Urothelium cell line (cell line): Measurements from ENCODE around the gene RAP1GAP2.
A peak's percentile ranks its signal among the peaks of the same experiment; 100 is the strongest.

ENCODE experiments used
- DNase-seq: peaks from one replicate; pipeline ENCODE4 v3.0.0; 2011; ENCODE audit warnings: low spot score, mixed read lengths
- FAIRE-seq: peaks from 2 replicates; lab custom pipeline; 2011; peaks lifted over from hg19 to GRCh38; lab: Jason Lieb, UNC

The RAP1GAP2 gene

DNA sequence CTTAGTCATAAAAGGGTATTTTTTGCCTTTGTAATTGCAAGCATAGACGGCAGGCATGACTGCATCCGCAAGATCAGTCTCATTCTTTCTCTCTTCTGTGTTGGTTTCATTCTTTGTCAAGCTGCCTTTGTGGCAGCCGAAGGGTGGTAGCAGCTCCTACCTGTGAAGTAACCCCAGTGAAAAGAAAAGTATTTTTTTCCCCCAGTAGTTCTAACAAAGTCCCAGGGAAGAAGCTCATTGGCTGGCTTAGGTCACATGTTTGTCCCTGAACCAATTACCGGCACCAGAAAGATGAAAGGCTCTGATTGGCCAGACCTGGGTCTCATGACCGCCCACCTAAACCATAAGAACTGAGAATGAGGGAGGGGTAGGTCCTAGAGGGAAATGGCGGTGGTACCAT is 110.7 kb downstream of the RAP1GAP2 start:
- DNase-seq (no peak), FAIRE-seq (no peak)

DNA sequence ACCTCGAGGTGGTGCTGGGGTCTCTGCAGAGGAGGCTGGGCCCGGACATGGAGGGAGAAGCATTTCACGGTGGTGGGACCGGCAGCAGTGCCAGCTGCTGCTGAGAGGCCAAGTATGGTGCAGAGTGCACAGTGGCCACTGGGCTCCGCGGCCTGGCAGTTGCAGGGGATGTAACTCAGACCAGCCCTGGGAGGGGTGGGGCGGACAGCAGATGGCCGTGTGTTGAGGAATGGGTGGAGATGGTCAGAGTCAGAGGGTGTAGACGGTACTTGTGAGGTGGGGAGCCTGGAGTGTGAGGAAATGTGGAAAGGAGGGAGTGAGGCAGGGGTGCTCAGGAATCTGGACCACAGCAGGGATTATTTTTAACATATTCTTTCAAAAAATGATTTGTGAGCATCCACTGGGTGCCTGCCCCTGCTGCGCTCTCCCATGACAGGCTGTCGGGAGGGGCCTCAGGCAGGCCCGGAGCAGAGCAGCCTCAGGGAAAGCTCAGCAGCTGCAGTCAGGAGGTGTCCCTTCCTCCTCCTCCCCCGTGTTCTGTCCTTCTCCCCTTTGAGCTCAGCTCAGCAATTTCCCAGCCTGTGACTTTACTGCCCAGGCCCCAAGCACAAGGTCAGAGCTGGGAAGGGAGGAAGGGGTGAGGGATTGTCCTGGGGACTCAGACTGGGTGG is 113.1 kb downstream of the RAP1GAP2 start:
- FAIRE-seq = no peak
- no peak for DNase-seq

DNA sequence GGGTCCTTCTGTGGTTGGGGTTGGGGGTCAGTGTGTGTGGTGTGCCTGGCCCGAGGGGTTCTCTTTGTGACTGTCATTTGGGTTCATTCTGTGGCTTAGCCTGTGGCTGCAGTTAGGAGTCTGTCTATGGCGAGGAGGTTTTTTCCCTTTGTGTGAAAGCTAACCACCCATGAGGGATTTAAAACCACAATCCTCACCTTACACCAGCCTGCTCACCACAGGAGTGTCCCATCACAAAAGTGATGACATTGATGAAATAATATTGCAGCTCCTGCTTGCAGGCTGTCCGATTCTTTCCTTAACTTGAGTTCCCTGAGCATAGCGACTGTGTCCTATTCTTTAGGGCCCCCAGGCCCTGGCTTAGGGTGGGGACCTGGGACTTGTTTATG is 113.6 kb downstream of the RAP1GAP2 start:
- no peak for FAIRE-seq

DNA sequence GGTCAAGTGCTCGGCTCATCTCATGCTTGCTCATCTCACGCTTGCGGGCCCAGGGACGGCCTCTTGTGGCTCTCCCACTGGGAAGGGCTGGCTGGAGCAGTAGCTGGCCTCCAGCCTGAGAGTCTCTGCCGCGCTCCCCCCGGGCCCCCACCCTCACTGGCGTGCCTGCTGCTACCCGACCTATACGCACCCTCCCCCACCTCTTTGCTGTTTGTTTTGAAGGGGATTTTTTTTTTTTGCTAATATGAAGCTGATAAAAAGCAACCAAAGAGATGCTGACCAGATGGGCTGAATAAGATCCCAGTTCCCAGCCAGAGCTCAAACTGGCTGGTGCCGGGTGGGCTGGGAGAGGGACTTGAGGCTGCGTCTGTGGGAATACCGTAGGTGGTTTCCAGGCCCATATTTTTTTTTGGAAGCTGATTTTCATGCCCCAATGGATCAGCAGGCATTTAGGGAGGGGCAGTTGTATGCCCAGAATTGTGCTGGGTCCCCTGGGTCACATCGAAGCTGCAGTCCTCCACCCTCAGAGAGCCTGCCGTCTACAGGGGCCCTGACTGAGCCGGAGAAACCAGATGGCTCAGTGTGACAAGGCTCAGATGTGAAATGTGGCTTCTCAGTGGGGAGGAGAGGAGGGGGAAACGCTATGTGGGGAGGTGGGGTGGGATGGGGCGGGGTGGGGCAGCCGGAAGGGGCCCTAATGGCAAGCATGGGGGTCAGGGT is 115.0 kb downstream of the RAP1GAP2 start:
- FAIRE-seq (no peak), DNase-seq (no peak)

More for the DNA sequence above, 113.6 kb downstream of the RAP1GAP2 start:
- DNase-seq = no peak

DNA sequence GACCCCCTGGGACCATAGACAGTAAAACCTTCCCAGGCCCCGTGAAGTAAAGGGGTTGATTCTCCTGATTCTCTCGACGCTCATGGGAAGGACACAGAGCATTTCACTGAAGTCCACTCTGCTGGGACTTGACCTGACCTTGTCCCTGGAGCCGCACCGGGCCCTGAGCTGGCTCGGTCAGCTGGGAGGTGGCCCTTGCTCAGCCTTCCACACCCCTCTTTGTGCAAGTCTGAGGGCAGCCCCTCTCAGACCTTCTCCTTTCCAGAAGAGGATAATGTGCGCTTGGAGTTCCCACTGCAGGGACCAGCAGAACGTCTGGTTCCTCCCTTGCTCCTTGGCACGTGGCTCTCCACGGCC is 115.5 kb downstream of the RAP1GAP2 start:
- DNase-seq (no peak), FAIRE-seq (no peak)

DNA sequence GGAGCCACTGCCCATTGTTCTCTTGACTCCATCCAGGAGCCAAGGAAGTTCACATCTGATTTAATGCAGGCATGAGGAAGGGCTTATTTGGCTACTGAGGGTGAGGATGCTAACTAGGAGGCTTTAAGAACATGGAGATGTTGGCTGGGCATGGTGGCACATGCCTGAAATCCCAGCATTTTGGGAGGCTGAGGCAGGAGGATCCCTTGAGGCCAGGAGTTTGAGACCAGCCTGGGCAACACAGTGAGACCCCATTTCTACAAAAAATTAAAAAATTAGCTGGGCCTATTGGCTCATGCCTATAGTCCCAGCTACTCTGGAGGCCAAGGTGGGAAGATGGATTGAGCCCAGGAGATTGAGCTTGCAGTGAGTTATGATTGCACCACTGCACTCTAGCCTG is 116.5 kb downstream of the RAP1GAP2 start:
- DNase-seq (no peak), FAIRE-seq (no peak)

DNA sequence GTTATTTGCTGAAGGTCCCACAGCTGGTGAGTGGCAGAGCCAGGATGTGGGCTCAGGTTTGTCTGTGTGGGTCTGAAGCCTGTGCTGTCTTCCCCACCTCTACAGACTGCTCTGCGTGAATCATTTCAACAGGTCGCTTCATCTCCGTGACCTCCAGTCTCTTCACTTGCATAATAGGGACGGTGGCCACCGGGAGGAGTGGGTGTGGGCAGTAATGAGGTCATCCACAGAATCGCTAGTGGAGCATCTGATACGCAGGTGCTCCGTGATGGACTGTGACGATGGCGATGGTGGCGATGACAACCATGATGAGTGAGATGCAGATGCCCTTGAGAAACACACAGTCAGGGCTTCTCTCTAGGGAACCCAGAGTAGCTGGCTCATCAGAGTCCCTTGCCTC is 120.2 kb downstream of the RAP1GAP2 start:
- no peak for FAIRE-seq
- DNase-seq = no peak

DNA sequence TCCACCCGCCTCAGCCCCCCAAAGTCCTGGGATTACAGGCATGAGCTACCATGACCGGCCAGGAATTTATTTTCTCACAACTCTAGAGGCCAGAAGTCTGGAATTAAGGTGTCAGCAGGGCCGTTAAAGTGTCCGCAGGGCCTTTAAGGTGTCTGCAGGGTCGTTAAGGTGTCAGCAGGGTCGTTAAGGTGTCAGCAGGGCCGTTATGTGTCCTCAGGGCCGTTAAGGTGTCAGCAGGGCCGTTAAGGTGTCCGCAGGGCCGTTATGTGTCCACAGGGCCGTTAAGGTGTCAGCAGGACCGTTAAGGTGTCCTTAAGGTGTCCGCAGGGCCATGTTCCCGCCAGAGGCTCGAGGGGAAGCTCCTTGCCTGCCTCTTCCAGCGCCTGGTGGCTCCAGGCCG is 125.2 kb downstream of the RAP1GAP2 start:
- FAIRE-seq (no peak), DNase-seq (no peak)

DNA sequence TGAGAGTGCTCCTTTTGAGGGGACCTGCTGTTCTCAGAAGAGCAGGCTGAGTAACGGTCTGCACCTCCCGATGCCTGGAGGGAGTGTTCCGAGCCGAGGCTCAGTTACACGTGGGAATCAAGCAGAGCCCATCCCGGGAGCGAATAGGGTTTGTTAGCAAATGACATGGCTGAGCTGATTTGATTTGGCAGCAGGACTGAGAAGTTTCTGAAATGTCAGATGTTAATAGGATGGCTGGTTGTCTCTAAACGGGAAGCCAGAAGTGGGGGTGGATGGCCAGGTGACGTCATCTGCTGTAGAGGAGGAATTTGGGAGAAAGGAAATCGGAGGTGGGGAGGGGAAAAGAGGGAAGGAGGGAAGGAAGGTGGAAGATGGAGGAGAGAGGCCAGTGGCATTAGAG is 128.0 kb downstream of the RAP1GAP2 start:
- no peak for FAIRE-seq

DNA sequence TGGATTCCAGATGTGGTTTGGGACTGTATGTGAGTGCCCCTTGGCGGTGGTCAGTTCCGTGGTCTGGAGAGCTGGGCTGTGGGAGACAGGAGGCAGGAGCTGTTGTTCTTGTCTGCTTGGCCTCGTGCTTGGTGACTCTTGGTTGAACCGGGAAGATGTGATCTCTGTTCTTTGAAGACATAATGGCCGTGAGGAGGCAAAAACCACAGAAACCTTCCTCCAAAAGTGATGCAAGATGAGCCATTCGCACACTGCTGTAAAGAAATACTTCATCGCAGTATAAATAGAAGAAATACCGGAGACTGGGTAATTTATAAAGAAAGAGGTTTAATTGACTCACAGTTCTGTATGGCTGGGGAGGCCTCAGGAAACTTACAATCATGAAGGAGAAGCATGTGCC is 128.8 kb downstream of the RAP1GAP2 start:
- FAIRE-seq (no peak), DNase-seq (no peak)

More for the DNA sequence above, 128.0 kb downstream of the RAP1GAP2 start:
- peak; percentile 22 for DNase-seq

DNA sequence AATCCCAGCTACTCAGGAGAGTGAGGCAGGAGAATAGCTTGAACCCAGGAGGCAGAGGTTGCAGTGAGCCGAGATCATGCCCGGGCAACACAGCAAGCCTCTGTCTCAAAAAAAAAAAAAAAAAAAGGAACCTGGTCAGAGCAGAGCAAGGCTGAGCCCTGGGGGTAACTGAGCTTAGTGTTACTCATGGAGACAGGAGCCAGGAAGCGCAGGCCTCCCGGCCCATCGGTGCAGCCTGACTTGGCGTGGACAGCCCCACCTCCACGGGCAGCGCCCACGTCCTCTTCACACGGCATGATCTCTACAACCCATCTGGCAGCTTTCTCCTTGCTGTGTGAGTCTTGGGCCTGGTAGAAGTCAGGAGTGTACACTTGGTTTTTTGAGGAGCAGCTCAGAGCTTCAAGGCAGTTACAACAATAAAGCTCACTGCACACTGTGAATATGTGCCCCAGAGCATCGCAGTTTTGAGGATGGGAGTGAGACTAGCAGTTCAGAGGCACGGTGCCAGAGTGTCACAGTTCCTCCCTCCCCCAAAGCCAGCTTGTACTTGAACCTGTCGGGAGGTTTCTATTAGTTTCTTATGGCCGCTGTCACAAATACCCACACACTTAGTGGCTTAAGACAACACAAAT is 129.9 kb downstream of the RAP1GAP2 start:
- no peak for DNase-seq
- no peak for FAIRE-seq

DNA sequence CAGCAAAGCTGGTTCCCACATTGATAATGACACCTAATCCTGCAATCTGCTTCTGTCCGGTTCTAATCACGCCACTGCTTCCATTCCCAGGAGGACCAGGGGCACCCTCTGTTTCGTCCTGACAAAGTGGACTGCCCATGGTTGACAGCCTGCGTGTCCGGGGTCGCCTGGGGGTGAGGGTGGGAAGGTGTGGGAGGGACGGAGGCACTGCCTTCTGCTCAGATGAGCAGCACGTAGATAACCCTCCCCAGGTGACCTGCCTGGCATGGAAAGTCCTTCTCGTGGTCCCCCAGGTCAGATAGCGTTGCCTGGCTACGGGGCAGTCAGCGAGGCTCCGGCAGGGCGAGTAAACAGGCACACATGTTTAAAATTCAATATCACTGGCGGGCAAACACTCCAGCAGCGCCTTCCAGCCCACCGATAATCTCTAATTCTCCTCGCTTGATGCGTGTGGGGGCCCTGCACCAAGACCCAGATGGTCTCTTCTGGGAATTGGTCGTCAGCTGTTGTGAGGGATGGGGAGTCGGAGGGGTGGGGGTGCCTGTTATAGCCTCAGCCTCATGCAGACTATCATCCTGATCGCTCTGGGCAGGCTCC is 132.2 kb downstream of the RAP1GAP2 start:
- FAIRE-seq (no peak), DNase-seq (no peak)

DNA sequence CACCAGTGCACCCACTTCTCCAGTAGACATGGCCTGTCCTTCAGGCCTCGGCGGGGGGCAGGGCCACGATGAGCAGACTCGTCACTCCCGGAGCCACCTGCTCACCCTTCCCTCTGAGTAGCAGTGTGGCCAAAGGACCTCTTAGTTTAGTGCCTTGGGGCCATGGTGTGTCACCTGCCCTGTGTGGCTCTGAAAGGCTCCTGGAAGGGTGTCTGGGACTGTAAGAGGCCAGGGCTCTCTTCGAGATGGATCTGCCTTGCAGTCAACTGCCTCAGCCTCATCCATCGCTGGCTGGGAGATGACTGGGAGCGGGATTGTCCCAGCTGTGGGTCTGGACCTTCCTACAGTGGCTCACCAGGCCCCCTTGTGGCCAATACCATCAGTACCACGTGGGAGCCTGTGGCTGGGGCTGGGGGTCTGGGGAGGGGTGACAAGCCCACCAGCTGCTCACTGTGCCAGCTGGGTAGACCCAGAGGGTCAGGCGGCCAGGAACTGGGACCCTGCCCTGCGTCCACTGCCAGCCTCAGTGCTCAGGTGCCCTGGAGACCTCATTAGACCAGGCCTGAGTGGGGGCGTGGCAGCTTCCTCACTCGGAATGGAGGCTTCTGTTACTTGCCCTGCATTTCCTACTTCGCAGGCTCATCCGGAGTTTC is 133.8 kb downstream of the RAP1GAP2 start:
- no peak for FAIRE-seq
- peak; percentile 31 for DNase-seq

DNA sequence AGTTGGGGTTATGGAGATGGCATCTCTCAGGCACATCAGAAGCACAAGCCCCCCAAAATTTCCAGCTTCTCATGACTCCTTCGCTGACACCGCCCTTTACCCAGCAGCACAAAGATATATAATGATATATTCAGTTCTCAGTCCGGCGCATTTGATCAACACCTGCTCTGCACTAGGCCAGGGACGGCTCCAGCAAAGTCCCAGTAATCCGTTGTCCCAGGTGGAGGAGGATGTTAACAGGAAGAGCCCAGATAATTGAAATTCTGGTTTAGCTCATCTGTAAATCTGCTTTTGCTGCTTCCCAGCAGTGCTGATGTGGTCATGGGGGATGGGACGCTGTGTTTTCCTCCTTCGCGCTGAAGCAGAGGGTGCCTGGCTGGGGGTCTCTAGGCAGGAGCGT is 135.6 kb downstream of the RAP1GAP2 start:
- FAIRE-seq (no peak), DNase-seq (no peak)

DNA sequence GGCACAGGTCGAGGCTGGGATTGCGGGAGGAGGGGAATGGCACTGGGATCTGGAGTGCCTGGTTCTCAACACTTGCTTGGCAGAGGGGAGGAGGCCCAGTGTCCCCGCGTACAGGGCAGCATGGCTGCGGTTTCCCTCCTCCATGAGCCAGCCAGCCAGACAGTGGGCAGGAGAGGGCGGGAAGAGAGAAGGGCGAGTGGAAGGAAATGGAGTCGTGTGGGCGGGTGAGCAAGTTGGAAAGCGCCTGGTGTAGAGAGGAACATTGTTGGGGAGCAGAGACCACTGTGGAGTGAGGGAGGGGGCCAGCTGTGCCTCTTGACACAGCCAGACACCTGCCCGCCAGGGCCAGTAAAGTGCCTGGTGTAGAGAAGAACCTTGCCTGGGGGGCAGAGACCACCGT is 136.7 kb downstream of the RAP1GAP2 start:
- no peak for DNase-seq
- no peak for FAIRE-seq

DNA sequence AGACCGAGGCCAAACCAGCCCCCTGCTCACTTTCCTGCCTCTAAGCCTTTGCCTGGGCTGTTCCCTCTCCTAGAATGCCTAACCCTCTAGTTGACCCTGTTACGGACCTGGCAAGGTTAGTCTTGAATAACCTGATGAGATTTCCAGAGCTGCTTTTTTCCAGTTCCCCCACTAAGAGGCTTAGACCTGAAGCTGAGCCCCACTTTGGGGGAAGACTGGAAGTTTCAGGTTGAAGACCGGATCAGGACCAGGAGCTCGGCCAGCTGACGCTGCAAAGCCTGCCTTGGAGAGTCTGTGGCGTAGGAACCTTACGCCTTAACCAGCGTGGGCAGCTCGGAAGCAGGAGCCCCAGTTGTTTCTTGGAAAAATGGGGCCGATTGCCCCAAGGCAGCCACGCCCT is 137.4 kb downstream of the RAP1GAP2 start:
- FAIRE-seq = no peak
- DNase-seq = no peak

DNA sequence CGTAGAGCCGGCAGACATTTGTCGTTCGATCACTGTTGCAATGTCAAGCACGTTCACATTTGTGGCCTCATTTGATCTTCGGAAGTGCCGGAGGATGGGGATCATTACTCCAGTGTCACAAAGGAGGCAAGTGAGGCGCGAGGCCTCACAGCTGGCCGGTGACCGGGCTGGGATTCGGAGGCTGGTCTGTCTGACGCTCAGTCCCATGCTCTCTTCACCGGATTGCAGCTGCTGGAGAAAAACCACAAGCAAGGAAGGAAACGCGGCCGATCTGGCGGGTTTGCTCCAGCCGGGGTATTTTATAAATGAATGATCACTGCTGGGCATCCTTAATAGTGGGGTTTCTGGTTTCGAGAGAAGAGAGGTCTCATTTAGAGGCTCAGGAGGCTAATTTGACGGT is 139.4 kb downstream of the RAP1GAP2 start:
- DNase-seq (no peak), FAIRE-seq (no peak)

DNA sequence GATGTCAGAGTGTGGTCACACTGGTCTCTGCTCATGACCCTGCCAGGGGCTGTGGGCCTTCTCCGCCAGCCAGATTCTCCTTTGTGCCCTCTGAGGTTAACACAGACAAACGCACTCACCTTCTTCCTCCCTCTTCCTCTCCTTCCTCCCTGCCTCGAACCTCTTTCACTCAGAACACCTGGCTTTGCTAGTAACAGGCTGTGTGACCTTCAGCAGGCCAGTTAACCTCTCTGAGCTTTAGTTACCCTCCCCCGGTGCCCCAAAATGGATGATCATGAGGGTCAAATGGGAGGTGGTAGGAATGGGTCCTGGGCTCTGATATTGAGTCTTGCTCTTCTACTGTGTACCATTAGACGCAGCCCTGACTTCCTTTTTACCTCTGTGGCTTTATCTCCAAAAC is 140.1 kb downstream of the RAP1GAP2 start:
- DNase-seq = no peak
- no peak for FAIRE-seq

DNA sequence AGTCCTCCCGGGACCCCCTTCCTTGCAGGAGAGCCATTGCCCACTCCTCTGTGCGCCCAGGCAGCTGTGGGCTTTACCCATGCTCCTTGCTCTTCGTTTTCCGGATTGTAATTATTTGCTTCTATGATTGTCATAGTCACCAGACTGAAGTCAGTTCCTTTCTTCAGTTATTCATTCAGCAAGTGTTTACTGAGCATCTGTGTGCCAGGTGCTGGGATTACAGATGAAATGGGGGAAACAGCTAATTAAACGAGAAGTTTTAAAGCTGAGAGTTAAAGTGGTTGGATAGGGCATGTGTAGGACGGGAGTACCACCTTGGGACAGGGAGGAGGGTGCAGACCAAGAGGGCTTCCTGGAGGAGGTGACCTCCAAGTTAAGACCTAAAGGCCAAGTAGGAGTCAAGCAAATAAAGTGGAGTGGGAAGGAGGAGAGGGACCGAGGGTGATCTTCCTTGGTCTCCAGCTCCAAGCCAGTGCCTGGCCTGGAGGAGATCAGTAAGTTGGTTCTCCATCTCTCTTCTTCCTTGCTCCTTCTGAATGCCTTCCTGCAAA is 140.6 kb downstream of the RAP1GAP2 start:
- no peak for FAIRE-seq
- DNase-seq = no peak

DNA sequence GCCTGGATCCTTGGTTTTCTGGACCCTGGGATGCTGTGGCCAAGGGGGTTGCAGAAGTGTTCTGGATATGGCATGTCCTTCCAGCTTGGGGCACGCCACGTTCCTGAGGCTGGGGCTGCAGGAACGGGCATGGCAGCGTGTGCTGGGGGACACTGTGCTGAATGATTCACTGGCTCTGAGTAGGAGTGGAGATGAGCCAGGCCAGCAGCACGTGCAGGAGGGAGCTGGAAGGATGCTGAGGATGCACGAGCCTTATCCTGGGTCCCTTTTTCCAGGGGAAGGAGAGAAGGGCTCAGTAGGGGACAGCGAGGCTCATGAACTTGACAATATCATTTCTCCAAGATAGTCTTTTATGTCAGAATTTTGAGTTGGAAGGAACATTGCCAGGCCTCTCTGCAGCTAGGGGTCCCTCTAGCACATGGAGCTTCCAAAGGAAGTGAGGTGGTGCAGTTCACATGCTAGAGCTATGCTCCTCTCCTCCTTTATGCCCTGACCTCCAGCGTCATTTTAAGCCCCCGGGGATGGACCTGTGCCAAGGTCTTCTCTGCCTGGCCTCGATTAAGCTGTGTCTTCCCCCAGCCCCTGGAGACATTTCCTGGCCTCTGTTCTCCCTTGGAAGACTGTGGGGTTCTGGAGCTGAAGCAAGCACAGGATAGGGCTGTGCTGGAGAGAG is 141.2 kb downstream of the RAP1GAP2 start:
- FAIRE-seq (no peak), DNase-seq (no peak)
